AML-193 (cell line): ENCODE measurements around the gene STX8.

Experiments used
- DNase-seq, 2 experiments: peaks; one replicate each; lab custom pipeline; 2025; lab: John Stamatoyannopoulos, UW

STX8 gene

DNA sequence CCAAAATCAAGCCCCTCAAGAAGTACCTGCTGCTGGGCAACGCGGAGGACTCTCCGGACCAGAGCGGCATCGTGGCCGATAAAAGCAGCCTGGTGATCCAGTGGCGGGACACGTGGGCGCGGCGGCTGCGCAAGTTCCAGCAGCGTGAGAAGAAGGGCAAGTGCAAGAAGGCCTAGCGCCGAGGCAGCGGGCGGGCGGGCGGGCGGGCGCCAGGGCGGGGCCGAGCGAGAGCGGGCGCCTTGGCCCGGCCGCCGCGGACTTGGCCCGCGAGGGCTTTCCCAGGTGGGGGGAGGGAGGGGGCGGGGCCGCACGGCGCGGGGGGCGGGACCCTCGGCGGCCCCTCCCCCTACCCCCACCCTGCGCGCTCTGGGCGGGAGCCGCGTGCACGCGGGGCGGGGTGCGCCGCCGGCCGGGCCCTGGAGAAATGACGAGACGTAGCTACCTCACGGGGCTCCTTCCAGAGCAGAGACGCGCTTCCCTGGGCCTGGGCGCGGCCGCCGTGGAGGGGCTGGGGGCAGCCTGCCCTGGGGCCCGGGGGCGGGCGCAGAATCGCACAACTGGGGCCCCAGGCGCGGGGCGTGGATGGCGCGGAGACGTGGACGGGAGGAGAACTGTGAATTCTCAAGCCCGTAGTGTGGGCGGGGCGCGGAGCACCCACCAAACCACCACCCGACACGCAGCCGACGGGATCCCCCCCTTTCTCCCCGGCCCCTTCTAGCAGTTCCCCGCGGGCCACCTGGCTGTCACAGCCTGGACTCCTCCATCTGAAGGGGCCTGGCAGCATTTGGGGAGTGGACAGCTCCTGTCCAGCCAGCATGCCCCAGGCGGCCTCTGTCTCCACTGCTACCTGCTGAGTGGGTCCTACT is 335.6 kb downstream of the STX8 start:
- peak; percentile 6 to 46 for DNase-seq

DNA sequence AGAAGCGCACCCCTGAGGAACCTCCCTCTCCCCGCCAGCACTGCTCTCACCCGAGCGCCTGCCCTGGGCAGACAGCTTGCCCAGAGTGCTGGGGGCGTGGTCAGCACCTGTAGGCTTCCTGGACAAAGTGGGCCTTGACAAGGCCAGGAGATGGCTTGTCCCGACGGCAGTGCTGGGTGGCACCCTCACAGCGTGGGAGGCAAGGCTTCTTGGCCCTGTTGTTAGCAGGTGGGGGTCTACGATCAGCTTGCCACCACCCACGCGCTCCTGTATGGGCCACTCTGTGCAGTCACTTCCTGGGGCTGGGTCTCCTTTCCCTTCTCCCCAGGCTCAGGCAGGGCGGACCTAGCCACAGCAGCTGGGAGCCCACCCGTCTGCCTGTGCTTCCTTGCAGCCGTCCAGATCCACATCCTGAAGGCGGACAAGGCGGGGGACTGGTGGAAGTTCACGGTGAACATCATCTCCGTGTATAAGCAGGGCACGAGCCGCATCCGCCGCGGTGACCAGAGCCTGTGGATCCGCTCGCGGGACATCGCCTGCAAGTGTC is 336.3 kb downstream of the STX8 start:
- no peak for DNase-seq

DNA sequence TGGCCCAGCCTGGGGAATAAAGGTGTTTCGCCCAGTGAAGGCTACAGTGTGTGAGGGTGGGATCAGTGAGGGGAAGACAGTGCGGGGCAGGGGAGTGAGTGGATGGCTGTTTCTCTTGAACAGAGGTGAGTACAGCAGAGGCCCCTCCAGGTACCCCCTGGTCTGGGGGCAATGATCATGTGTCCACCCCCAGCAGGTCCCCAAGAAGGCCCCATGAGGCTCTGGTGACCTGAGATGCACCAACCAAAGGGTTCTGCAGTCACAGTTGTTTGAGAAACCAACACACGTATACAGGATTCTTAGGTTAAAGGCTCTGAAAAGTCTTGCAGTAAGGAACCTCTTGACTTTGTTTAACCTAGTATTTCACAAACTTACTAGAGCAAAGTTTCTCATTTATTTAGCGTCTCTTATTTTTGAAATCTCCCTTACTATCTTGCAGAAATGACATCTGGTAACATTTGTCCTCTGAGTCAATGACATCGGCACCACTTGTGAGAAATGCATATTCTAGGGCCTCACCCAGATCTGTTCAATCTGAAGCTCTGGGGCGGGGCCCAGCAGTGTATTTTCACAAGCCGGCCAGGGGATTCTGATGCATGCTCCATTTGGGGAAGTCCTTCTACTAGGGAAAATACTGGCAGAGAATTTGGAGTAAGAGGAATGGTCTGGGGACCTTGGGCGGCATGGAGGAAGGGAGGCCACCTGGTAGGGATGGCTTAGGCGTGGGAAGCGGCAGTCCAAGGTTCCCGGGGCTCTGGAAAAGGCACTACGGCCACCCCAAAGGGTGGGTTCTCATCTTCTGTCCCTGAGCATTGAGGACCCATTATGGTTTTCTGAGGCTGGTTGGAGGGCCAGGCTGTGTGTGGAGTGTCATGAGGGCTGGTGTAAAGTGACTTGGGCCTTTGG is 337.0 kb downstream of the STX8 start:
- no peak for DNase-seq

DNA sequence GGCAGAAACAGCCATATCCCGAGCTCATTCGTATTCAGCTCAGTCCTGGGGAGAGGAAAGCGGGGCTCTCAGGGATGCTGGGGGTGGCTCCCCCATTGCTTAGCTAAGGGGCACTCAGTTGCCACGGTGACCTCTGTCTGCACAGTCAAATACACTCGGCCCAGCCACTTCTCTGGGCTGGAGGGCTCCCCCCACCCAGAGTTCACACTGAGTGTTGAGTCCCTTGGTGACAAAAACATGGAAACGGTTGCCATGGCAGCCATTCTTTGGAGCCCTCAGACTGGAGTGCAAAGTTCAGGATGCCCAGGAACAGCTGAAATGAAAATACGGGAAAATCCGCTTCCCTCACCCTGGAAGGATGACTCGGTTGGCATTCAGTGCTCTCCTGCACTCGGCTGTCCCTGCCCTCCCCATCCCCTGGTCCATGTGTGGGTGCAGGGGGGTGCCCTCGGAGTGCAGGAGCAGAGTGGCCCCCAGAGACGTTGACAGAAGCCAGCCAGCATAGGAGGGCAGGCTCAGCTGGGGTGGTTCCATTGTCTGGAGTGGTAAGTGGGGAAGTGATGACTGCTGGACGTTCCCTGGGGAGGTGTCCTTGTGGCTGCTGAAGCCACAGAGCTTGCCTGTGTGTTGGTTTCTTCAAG is 337.8 kb downstream of the STX8 start:
- DNase-seq, result no peak

DNA sequence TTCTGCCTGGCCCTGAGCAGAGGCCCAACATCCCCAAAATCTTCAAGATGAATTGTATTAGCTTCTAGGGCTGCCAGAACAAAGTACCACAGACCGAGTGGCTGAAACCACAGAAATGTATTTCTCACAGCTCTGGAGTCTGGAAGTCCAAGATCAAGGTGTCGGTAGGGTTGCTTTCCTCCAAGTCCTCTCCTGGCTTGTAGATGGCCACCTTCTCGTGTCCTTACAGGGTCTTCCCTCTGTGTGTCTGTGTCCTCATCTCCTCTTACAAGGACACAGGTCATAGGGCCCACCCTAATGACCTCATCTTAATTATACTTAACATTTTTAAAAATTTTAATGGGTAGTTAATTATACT is 338.6 kb downstream of the STX8 start:
- DNase-seq, result no peak

DNA sequence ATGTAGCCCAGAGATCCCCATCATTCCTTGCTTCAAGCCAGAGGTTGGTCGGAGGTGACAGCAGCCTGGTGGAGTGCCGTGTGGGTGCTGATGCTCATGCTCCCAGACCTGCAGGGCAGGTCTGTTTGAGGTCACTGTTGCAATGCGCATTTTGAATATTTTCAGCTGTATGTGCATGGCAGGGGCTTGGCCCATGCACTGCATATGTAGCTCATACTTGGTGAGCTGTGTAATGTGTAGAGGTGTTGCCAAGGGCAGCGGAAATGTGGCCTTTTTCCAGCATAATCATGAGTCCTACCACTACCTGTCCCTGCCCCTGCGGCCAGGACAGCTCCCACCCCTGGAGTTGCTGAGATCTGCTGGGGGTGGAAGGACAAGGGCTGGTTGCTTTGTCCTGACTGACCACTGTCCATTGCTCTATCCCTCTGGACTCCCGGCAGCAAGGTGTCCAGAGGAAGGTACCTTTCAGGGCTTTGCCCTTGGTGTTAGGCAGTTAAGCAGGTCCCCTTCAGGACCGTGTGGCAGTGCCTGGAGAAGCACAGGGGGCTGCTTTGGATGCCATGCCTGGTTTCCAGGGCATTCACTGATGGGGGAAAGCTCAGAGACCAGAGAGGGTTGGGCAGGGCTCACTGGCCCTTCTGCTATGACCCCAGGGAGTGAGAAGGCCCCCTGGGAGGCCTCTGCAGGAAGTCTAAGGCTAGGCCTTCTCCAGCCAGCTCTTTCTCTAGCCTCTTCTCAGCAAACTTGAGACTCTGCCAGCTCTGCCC is 339.2 kb downstream of the STX8 start:
- no peak for DNase-seq

DNA sequence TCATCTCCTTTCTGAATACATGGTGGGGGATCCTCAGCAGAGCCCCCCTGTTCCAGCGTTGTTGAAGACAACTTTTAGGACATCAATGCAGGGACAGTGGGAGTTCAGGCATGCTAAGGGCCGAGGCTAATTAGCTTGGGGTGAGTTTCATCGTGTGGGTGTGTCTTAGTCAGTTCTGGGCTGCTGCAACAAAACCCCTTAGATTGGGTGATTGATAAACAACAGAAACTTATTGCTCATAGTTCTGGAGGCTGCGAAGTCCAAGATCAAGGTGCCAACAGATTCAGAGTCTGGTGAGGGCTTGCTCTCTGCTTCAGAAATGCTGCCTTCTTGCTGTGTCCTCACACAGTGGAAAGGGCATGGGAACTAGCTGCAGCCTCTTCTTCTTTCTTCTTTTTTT is 340.3 kb downstream of the STX8 start:
- no peak for DNase-seq

DNA sequence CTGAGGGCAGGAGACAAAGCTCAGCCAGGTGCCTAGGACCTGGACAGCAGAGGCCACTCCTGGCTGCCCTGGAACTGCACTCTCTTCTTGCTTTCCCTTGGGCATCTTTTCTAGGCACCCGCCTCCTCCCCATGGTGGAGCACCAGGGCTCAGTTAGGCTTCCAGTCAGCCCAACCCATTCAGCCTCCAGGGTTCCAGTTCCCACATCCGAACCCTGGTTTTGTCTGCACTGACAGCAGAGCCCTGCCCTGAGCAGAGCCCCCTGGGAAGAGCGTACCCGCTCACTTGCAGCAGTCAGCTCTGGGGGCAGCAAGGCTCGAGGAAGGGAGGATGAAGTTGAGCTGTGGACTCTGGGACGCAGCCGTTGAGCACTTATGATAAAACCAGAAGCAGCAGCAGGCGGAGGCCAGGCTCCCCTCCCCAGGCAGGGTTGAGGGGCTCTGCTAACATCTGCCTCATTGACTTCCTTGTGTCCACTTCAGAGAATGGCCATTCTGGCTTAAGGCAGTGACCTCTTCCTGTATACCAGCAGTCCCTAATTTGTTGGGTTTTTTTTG is 341.2 kb downstream of the STX8 start:
- no peak for DNase-seq

DNA sequence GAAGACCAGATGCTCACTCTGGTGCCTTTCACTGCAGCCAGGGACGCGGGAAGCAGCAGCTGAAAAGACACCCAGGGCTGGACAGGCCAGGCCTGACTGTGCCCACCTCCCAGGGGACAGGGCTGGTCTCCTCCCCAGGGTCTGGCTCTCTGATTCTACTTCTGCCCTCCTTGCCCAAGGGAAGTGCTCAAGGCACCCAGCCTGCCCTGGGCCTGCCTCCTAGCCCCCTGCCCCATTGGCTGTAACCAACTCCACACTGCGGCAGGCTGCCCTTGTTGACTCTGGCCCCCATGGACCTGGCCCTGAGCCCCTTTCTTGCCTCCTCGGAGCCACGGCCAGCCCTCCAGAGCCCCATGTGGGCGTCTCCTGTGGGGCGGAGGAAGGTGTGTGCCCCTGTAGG is 341.9 kb downstream of the STX8 start:
- DNase-seq, result no peak

DNA sequence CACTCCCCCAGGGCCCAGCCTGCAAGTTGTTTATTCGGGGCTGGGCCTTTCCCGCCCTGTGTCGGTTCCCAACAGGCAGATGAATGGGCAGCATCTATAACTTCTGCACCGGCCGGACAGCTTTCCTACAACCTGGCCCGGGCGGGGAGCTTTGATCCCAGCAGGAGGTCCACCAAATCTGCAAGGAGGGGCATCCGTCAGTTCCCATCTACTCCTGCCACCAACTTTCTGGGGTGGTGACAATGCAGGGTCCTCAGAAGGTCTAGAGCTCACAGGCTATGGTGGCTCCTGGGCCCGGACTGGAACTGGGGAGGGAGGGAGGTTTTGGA is 342.4 kb downstream of the STX8 start:
- no peak for DNase-seq

DNA sequence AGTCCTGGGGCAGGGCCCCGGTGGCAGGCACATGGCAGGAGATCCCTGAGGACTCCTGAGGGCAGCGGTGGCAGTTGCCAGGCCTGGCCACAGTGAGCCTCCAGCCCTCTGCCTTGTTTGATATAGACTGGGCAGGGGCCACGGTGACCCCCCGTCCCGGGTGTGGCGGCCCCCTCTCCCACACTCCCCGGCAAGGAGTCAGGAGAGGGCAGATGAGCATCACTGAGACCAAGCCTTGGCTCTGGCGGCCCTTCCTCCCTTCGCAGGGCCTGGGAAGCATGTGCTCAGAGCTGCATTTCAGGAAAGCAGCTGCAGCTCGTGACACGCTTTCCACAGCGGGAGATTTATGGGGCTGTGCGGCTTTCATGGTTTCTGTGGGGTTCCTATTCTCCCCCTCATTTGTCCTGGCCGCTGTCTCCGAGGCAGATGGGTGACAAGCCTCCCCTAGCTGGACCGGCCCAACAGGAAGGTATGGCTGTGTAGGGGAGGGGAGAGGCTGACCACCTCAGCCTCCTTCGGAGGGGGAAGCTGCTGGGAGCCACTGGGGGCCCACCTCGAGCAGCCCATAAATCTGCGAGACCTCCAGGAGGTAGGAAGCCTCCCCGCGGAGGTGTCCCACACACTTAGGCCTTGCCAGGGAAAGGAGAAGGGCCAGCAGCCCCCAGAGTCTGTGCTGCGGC is 342.9 kb downstream of the STX8 start:
- no peak for DNase-seq

DNA sequence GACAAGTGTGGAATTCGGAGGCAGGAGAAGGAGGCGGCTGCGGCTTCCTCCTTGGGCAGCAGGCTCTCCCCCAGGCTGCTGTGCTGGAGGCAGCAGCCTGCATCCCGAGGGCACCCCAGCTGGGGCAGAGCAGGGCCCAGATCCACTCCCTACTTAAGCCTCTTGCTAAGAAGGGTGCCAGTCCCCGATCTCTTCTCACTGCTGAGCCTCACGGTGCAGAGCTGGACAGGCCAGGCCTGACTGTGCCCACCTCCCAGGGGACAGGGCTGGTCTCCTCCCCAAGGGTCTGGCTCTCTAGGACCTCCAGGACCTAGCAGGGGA is 343.5 kb downstream of the STX8 start:
- no peak for DNase-seq

DNA sequence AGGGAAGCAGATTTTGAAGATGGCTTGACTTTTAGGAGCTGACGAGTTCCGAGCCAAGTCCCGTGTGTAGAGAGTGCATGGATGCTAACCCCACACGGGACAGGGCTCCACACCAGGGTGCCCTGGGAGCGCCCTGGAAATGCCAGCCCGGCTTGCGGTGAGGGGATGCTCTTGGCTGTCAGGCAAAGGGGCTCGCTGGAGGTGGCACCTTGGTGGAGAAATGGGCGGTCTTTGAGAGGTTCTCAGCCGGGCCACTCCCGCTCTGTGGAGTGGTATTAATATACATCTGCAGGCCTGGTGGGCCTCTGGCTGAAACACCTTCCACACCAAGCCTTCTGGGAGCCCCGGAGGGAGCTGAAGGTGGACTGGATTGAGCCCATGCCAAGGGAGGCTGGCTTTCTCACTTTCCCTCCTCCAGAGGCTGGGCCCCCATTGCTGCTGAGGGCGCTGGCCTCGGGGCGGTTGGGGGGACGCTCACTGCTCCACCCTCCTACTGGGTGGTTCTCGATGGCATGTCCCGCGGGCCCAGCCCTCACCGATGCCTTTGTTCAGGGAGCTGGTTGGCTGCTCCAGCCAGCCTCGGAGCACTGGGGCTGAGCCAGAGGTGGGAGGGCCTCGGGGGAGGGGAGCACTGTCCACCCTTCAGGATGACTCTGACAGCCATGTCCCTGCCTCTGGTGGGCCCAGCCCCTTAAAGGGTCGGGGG is 344.0 kb downstream of the STX8 start:
- no peak for DNase-seq

DNA sequence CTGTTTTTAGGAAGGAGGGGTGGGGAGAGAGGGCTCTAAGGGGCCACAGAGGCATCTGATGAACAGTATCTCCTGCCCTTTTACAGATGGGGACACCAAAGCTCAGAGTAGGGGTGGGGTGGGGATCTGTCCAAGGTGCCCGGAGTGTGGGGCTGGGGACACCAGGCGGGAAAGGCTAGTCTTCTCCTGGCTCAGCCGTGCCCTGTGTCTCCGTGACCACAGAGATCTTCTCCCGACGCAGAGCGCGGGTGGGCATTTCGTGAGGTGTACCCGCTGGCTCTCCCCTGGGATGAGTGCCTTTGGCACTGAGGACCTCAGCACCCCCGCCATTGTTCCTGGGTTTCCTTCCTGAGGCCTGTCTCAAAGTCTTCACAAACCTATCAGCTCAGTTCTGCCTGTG is 344.8 kb downstream of the STX8 start:
- DNase-seq, result no peak

DNA sequence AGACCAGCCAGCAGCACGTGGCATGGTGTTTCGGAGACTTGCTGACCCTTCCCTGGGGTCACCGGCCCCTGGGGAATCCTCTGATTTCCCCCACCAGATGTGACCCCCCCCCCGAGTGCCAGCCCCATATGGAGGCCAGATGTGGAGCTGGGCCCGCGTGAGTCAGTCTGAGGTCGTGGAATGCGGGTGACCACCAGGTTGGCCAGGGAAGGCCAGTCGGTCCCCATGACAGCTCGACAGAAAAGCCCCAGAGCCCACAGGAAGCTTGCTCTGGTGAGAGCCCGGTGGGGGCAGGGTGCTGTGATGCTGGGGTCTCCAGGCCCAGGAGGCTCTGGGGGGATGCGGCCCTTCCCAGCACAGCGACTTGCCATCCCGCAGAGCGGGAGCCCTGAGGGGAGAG is 345.3 kb downstream of the STX8 start:
- no peak for DNase-seq

DNA sequence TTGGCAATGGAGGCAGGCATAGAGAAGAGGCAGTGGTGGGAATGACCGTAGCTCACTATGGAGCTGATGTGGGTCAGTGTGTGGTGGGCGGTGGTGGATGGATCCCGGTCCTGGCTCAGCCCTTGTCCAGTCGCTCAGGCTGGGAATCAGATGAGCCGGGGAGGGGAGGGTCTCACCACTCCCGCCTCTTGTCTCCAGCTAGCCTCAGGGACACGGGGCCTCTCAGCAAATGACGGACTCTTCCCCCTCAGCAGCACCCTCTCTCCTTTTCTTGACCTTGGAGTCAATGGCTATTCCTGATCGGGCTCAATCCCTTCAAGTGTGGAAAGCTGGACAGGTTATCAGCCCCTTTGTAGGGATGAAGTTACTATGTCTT is 345.8 kb downstream of the STX8 start:
- no peak for DNase-seq

DNA sequence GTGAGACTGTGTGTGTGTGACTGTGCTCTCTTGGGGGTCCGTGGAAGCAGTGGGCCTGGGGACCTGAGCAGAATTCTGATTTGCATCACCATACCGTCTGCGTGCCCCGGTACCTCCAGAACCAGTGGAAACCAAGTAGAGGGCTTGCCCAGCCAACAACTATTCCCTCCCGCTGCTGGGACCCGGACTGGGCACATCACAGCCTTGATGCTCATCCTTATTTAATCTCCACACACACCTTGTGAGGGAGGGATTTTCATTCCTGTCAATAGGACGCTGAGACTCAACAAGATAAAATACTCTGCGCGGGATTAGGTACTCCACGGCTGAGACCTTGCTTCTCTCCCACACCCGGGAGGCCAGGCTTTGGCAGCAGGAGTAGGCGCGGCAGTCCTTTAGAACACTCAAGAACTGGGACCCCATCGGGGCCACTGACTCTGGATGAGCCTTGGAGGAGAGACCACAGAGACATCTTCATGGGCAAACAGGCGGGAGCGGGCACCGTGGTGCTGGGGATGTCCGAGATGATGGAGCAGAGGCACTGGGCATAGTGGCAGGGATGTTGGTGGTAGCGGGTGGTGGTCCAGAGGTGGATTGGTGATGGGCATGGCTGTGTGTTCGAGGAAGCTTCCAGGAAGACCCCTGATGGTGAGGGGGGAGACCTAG is 346.3 kb downstream of the STX8 start:
- DNase-seq, result no peak

DNA sequence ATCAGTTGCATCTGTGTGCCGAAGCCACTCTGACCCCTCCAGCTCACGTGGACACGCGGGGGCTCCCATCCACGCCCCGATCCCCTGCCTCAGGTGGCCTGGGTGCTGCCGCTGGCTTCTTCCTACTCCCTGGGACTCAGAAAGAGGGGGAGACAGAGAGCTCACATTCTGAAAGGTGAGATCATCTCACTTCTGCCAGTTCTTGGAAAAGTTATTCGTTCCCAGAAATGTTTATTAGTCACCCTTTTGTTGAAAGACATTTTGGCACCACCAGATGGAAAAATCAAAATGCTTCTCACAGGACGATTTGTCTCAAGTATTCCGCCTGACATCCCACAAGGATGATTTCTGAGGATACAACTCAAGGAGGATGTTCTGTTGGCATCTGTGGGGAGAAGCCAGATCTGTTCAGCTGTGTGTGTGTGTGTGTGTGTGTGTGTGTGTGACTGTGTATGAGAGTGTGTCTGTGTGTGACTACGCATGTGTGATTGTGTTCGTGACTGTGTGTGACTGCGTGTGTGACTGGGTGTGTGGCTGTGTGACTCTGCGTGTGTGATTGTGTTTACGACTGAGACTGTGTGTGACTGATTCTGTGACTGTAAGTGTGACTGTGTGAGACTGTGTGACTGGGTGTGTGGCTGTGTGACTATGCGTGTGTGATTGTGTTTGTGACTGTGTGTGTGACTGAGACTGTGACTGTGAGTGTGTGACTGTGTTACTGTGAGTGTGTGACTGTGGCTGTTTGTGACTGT is 347.0 kb downstream of the STX8 start:
- no peak for DNase-seq

DNA sequence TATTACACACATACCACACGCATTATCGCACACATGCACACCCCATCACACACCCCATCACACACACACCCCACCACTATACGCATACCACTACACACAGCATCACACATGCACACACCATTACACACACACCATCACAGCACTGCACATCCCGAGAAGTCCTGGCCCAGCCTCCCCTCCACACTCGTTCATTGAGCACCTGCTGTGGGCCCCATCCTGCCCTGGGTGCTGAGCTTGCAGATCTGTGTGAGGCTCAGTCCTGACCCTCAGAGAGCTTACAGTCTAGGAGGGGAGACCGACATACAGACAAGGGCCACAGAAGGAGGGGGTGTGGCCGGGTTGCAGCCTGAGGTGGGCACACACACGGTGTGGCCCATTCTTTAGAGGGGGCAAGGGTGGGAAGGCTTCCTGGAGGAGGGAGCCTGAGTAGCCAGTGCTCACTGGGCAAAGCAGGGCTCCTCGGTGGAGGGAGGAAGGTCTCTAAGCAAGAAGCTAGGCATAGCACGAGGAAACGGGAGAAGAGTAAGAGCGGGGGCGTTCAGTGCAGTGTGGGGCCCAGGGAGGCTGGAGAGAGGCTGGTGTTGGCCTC is 347.7 kb downstream of the STX8 start:
- no peak for DNase-seq
